Iris pigment epithelial cell (primary cell): ENCODE results near the gene PDE7B.
A peak's percentile ranks its signal among the peaks of the same experiment; 100 is the strongest.

Experiments
- DNase-seq: peaks from one replicate; pipeline ENCODE4 v3.0.0-alpha.2; 2011; ENCODE audit warnings: low read depth

The PDE7B gene

GRCh38 chr6:135851442-135852271, at the start of gene PDE7B:
Gene PDE7B (plus strand): TSS chr6:135851701.
- peak; percentile 99 for DNase-seq

DNA sequence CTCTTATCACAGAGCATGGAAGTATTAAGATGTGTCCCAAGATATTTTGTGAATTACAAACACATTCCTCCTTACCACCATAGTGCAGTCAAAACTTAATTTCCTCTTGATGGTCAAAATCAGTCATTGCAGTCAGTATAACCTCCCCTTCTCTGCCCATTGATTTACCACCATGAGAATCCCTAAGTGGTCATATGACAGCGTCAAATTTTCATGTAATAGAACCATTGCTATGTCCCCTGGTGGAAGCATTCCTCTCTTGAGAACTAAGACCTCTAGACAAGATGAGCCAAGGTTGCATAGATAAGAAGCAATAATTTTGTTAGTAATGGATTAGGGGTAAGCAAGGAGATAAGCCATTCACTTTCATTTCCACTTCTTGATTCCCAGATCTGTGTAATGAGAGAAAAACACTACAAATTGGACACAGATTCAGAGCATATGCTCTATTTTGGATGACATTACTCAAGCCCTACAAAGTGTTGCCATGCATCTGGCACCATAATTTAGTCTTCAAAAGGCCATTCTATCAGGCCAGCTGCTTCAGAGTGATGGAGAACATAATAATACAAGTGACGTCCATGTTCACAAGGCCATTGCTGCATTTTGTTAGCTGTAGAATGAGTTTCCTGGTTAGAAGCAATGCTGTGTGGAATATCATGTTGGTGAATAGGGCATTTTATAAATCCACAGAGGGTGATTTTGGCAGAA, 49.6 kb upstream of the PDE7B start:
- DNase-seq, result no peak

DNA sequence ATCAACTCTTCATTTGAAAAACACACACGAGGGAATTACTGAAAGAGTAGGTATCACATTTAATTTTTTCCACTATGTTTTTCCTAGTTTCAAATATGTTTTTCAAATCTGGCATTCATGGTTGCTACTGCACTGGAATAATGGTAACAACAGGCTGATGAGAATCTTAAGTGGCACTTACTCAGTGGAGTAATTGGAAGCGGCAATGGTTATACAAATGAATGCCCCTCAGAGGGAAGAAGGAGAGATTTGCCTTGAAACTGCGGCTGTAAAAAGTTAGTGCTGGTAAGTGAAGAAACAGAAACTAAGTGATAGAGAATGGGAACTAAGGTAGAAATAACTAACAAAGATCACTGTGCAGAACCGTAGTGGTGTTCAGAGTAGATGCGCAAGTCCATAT, 41.0 kb upstream of the PDE7B start:
- DNase-seq, result no peak

GRCh38 chr6:135811170-135811569, 40.3 kb upstream of the PDE7B start:
- DNase-seq, result no peak

GRCh38 chr6:135811644-135812526, 39.6 kb upstream of the PDE7B start:
- peak; percentile 34 for DNase-seq

GRCh38 chr6:135813401-135813800, 38.1 kb upstream of the PDE7B start:
- DNase-seq, result no peak

DNA sequence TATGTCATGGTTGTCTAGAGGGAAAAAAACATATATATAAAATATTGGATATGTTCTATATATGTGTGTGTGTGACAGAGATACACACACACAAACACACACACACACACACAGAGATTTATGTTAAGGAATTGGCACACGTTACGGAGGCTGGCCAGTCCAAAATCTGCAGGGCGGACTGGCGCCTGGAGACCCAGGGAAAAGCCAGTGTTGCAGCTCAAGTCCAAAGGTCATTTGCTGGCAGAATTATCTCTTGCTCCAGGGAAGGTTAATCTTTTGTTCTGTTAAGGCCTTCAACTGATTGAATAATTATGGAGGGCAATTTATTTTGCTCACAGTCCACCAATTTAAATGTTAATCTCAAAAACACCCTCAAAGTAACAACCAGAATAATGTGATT, 37.5 kb upstream of the PDE7B start:
- no peak for DNase-seq

DNA sequence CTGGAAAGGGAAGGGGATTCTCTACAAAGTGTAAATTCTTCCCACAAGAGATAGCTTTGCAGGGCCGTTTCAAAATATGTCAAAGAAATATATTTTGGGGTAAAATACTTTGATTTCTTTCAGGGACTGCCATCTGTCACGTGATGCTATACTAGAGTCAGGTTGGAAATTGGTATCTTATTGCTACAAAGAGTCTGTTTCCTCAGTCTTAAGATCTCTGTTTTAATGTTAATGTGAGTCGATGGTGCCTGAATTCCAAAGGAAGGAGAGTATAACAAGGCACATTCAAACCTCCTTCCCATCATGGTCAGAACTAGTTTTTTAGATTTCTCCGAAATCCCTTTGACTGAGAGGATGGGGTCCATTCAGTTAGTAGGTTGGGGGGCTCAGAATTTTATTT, 36.3 kb upstream of the PDE7B start:
- no peak for DNase-seq

DNA sequence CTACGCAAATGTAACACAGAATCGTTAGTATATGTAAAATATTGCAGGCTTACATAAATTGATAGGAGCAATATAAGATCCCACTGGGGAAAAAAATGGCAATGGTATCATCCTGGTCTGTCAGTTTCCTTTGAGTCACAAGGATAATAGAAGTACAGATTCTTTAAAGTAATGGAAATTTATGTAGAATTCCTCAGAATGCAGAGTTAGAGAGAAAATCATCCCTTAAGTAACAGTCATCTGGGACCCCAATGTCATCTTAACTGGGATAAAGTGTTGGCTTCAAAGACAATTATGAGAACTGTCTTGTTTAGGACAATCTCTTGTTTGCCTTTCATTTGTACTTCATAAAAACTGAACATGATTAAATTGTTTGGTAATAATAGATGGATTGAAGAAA, 34.5 kb upstream of the PDE7B start:
- DNase-seq, result no peak

DNA sequence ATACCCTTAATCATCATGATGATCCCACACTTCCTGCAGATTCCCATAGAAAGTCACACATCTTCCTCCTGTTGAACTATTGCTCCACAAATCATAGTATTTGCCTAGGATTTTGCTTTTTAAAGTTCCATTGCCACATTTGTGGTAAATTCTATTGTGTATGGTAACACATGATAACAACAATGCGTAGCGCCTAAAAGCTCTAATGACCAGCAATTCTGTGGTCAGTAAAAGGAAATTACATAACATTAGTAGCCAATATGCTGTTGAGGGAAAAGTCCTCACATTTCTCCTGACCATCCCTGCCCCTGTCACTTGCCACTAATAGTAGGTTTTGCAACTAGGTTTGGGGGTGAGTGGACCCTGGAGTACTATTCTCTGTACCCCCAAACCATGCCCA, 31.8 kb upstream of the PDE7B start:
- DNase-seq, result peak; percentile 40

- no peak for DNase-seq
Observed at GRCh38 chr6:135820340-135820739, 31.2 kb upstream of the PDE7B start.

GRCh38 chr6:135823851-135824250, 27.6 kb upstream of the PDE7B start:
- DNase-seq, result no peak

DNA sequence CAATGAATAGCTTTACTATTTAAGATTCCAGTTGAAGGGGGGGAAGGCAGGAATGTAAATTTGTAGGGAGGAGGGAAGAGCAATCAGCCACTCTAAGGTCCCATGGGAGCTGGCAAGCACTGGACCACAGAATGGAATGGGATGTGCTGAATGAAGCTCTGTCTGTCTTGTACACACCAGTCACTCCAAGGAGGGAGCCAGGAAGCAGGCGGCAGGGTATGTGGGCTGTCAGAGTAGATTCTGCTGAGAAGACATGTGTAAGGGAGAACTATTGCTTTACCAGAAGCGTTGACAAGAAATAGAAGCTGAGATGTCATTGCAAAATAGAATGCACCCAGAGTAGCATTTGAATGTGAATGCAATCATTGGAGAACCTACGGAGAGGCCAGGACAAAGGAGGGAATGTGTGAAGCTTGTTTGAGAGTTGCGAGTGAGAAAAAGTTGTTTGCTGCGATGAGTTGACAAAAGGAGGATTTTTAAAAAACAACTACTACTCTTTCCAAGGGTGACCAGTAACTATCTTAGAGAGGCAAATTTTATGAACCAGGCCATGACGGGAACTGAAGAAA, 25.2 kb upstream of the PDE7B start:
- no peak for DNase-seq

DNA sequence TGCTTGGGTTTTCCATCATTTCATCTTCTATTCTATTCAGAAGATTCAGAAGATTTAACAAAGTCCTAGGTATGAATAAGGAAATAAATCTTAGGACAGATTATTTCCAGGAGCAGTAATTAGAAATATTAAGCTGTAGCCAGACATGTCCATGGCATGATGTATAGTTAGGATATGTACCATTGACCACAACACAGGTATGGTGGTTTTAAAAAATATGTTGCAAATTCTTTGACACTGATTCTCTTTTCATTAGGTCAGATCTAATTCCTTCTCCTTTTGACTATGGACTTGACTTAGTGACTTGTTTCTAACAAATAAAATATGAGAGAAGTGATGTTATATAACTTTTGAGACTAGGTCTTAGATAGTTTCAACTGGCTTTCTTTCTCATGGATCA, 23.5 kb upstream of the PDE7B start:
- no peak for DNase-seq

- DNase-seq, result peak; percentile 69
Observed at GRCh38 chr6:135830452-135830881, 21.0 kb upstream of the PDE7B start.

DNA sequence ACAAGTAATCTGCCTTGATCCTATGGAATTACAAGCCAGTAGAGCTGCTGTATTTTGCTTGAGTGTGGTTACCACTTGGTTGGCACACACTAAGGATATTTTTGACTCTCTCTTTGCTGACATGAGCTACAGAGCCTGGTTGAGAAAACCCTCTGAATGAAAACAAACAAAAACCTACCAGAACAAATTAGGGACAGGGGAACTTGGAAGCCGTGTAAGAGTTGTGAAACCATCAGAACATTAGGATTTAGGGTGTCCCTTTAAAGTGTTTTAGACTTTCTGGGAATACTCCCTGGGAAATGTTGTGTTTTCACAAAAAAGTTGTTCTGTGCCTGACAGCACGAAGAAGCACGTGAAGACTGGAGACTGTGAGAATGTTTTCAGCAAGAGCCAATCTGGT, 20.5 kb upstream of the PDE7B start:
- no peak for DNase-seq

DNA sequence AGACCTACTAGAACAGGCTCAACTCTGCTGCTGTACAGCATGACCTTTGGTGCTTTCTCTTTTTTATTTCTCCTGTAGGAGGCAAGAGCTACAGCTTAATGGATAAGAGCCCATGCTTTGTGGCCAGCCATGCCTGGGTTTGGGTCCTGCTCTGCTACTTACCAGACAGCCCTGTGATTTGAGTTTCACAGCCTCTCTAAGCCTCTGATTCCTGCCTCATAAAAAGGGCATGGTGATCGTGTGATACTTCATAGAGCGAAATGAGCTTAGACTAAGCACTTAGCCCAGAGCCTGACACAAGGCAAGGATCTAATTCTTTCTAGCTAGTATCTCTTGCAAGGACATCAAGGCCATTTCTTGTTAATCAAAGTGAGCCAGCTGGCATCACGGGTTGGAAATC, 19.3 kb upstream of the PDE7B start:
- DNase-seq, result no peak

DNA sequence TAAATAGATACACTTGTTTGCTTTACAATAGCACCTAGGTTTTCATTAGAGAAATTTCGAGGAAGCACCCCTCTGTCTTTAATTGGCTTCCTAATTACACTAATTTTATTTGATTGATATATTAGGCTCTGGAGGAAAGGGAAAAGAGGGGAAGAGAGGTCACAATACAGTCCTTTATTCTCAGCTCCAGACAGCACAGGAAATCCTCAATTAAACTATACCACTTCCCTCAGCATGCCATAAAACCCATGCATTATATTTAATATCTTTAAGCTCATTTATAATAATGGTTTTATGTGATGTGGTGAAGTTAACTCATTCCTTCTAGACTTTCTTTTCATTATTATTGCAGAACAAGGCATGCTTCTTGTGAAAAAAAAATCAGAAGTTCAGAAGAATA, 17.7 kb upstream of the PDE7B start:
- DNase-seq, result no peak

GRCh38 chr6:135837735-135838449, 13.6 kb upstream of the PDE7B start:
- no peak for DNase-seq

DNA sequence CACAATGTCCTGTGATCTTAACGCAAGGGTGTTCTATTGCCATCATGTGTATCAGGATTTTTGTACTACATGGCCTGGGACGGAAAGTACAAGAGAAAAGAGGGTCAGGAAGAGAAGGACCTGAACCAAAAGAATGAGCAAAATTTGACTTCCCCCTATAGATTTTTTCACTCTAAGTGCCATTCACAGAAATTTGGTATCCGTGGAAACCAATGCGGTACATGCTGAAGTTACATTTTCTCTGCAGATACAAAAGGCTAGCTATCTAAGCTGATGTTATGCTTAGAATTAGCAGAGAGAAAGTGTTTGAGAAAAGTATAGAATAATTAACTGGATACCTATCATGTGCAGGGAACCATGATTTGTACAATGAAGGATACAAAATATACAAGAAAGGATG, 12.4 kb upstream of the PDE7B start:
- no peak for DNase-seq

DNA sequence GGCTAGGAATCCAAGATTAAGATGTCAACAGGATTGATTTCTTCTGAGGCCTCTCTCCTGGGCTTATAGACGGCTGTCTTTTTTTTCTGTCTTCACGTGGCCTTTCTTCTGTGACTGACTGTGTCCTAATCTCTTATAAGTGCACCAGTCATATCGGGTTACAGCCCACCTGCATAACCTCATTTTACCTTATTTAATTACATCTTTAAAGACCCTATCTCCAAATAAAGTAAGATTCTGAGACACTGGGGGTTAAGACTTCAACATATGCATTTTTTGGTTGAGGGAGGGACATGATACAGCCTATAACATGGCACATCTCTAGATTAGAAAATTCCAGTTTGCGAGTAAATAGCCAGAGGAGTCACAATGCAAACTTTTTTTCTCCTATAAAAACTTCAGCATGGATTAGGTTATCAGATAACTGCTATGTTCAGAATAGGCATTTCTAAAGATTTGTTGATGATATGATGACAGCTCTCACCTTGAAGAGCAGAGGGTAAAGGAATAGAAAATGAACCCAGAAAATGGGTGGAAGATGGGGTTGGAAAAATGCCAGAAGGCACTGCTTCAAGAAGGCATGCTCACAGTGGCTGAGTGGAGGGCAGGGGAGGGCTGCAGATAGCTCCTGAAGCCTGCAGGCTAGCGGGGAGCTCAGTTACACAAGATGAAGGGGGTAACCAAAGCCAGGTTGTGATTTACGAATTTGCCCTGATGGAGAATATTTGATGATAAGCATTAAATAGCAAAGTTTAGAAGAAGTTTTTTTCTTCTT, 8.7 kb upstream of the PDE7B start:
- no peak for DNase-seq
